ENCODE results near the gene BRAT1.
A peak's percentile ranks its signal among the peaks of the same experiment; 100 is the strongest.
"Not testable (repeated sequence)": the region's sequence is repeated elsewhere in the genome, so short reads cannot be mapped to it uniquely, and the experiment has no call there.

Gene BRAT1

DNA sequence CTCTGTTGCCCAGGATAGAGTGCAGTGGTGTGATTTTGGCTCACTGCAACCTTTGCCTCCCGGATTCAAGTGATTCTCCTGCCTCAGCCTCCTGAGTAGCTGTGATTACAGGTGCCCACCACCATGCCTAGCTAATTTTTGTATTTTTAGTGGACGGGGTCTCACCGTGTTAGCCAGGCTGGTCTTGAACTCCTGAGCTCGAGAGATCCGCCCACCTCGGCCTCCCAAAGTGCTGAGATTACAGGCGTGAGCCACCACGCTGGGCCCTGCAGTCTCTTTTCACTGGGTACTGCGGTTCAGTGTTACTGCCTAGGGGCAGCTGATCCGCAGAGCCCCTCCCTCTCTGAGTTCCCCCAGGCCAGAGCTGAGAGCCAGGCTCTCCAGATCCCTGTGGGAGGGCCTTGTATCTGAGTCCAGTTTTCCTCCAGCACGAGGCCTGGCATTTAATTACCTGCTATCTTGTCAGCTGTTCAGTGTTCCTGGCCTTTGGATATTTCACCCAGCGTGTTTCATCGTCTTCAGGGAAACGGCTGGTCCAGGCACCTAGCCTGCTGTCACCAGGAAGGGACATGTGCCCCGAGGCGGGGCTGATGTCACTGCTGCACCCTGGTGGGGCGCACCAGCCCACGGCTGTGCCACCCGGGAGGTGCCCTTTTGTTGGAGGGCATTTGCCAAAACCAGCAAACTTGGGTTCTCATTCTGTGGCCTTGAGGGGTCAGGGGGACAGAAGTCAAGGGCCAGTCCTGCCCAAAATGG, 19.3 kb downstream of the BRAT1 start:
- not testable (repeated sequence) for DNase-seq

GRCh38 chr7:2534214-2534613, 21.1 kb downstream of the BRAT1 start:
- DNase-seq = not testable (repeated sequence)

DNA sequence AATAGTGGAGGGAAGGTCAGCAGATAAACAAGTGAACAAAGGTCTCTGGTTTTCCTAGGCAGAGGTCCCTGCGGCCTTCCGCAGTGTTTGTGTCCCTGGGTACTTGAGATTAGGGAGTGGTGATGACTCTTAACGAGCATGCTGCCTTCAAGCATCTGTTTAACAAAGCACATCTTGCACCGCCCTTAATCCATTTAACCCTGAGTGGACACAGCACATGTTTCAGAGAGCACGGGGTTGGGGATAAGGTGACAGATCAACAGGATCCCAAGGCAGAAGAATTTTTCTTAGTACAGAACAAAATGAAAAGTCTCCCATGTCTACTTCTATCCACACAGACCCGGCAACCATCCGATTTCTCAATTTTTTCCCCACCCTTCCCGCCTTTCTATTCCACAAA, 21.8 kb downstream of the BRAT1 start:
- DNase-seq = not testable (repeated sequence)

- not testable (repeated sequence) for DNase-seq
These were observed 22.5 kb downstream of the BRAT1 start for GRCh38 chr7:2532816-2533215.

GRCh38 chr7:2532199-2532772, 23.0 kb downstream of the BRAT1 start:
- DNase-seq = peak; percentile 20

DNA sequence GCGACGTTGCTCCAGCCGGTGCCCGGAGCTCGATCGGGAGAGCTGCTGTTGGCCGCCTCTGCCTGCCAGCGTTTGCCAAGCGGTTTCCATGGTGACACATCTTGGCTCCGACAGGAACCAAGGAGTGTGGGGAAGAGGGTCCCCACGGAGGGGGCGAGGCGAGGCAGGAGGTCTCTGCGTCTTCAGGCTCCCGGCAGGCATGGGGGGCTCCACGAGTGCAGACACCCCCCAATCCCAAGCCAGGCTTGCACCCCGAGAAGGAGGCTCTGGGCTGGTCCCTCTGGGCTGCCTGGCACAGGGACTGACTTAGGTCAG, 23.6 kb downstream of the BRAT1 start:
- DNase-seq = peak; percentile 32

DNA sequence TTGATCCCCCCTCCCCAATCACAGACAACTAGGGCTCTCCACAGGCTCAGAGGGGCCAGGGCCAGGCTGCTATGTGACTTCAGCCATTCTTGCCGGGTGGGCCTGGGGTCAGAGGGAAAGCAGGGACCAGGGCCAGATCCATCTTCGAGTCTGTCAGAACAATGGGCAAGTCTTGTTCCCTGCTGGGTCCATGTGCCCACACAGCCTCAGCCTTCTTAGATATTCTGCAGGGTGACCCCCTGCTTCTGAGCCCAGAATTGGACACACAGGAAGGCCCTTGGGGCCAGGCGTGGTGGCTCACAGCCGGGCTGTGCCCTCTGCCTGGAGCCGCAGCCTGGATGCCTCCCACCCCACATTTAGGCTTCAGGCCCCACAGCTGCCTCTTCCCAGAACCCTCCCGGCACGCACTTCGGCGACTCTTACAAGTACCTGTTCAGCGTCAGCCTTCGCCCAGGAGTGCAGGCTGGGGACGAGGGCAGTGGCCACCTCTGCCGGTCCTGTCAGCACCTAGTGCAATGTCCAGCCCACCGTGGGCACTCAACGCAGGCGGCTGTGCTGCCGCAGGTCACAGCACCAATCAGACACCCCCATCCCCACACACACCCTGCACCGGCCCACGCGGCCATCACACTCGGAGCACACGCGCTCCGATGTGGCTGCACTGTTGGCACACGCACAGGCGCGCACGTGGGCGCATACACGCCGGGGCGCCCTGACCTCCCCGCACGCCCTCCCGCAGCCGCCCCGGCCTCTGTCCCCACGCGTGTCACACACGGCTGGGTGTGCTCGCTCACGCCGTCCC, 24.1 kb downstream of the BRAT1 start:
- DNase-seq = peak; percentile 41

DNA sequence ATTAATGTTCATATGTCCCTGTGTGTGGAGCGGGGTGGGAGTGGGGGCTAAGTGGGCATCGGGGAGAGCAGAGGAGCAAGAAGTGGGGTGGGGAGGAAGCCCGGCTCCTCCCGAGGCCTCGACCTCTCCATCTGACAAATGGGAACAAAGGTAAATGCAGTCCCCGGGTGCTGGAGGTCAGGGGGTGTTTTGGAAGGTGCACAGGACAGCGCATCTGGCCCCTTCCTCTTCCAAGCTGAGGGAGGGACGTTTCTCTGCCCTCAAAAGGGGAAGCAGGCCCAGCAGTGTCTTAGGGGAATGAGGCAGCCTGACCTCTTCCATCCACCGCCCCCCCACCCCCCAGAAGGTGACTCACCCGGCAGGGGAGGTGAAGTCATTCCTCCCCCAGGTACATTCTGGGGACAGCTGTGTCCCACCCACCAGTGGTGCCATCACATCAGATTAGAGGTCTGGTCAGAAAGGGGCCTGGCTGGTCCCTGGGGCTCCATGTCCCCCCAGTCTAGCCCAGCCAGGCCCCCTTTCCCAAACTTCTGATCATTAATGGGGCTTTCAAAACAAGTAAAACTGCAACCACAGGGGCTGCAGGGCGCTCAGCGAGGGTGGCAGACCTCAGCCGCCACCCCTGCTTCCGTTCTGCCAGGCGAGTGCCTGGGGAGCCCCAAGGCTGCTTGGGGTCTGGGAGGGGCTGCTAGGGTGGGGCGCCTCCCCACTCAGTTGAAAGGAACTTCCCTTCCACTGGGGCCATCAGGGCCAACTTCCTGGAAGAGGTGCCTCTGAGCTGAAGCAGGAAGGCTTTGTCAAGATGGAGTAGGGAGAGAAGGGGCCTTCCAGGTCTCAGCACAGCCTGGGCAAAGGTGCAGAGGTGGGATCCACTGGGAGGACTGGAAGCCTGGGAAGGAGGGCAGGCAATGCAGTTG, 25.0 kb downstream of the BRAT1 start:
- peak; percentile 45 for DNase-seq

DNA sequence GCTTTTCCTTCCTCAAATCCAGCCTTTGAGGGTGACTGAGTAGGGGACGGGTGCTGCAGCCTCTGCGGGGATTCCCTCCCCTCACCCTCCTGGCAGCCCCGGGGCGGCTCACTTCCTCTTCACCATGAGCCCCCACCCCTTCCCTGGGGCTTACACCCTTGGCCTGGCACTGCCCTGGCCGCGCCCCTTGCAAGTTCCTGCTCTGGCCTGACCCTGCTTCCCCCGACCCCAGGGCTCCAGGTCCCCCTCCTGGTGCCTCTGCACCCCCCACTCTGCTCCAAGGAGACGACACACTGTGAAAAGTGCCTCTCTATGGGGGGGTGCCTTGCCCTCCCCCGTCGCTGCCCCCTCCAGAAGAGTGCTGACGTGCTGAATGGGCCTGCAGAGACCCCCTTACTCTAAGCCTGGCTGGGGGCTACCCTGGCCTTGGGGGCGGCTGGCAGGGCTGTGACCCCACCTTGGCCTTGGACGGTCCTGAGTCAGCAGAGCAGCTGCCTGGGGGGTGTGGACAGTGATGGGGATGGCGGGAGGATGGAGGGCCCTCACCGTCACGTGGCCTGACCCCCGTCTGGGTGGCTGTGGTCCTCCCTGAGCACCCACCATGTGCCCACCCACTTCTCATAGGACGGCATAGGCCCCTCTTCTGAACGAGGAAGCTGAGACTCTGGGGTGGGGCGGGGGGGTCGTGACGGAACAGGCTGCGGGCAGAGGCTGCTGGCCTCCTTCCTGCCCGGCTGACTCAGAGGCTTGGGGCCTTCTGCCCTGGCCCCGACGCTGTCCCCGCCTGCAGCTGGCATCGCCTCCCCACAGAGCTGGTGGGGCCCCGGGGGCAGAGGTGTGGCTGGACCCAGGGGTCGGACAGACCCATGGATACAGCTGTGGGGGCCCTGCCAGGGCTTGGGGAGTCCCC, 25.9 kb downstream of the BRAT1 start:
- DNase-seq = peak; percentile 55

DNA sequence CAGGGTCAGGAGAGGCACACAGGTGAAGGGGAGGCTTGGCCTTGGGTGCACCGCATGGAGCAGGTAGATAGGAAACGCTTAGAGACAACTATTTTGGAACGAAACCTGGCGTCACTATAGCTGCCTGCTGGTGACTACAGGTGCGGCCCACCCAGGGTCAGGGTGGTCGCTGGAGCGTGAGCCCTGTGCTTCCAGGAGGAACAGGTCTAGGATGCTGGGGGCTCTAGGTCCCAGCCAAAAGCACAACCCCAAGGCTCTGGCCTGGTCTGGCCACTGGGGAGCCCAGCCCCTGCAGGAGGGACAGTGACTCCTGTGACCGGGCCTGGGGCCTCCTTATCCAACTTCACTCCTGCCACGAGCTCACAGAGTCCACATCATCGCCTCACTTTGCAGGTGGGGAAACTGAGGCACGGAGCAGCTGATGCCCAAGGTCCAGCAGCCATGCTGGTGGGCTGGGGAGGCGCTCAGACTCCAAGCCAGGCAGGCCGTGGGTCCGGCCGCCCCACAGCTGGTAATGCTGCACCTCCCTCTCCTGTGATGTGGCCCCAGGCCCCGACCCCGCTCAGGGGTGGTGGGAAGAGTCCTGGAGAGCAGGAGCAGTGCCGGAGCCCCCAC, 26.7 kb downstream of the BRAT1 start:
- DNase-seq = peak; percentile 22

- DNase-seq = no peak
These were observed 27.5 kb downstream of the BRAT1 start for GRCh38 chr7:2527505-2528467.

DNA sequence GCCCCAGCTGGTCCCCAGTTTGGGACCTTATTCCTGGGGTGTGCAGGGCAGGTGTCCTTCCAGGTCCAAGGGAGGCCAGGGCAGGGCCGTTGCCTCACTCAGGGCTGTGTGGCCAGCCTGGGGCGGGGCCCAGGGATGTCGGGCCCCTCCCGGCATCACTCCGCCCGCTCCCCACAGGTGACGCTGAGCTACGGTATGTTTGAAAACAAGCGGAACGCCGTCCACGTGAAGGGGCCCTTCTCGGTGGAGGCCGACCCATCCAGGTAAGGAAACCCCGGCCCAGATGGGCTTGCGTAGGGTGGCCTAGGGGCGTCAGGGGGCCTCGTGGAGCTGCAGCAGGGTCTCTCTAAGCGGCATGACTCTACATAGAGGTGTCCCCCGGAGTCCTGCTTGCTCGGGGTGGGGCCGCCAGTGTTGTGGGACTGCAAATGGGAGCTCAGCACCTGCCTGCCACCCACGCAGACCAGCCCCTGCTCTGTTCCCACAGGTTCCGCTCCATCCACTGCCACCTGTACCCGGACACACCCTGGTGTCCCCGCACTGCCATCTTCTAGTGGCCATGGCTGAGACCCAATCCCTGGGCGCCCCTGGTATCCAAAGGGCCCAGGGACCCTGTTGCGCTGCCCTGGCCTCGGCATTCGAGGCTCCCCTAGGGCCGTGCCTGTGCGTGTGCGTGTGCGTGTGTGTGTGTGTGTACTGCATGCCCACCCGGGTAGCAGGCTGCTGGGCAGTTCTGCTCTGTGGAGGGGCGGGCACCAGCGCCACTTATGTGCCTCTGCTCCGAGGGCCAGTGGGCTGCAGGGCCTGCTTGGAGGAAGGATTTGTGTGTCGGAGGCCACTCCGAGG, 28.4 kb downstream of the BRAT1 start:
- DNase-seq = no peak

GRCh38 chr7:2525658-2526630, 29.4 kb downstream of the BRAT1 start:
- DNase-seq = no peak

- DNase-seq = no peak
These were observed 30.3 kb downstream of the BRAT1 start for GRCh38 chr7:2524808-2525657.

GRCh38 chr7:2523941-2524807, 31.1 kb downstream of the BRAT1 start:
- peak; percentile 68 for DNase-seq

GRCh38 chr7:2523461-2523936, 31.8 kb downstream of the BRAT1 start:
- no peak for DNase-seq
